Measurements from ENCODE around the gene MYMX. TPM values are rescaled to one million over a fixed set of nuclear protein-coding genes. Genes with fewer than 3 reads are reported as not detected.
A peak's percentile ranks its signal among the peaks of the same experiment; 100 is the strongest.

Gene MYMX
- total RNA-seq, 2 experiments from 2014 or later = not detected

DNA sequence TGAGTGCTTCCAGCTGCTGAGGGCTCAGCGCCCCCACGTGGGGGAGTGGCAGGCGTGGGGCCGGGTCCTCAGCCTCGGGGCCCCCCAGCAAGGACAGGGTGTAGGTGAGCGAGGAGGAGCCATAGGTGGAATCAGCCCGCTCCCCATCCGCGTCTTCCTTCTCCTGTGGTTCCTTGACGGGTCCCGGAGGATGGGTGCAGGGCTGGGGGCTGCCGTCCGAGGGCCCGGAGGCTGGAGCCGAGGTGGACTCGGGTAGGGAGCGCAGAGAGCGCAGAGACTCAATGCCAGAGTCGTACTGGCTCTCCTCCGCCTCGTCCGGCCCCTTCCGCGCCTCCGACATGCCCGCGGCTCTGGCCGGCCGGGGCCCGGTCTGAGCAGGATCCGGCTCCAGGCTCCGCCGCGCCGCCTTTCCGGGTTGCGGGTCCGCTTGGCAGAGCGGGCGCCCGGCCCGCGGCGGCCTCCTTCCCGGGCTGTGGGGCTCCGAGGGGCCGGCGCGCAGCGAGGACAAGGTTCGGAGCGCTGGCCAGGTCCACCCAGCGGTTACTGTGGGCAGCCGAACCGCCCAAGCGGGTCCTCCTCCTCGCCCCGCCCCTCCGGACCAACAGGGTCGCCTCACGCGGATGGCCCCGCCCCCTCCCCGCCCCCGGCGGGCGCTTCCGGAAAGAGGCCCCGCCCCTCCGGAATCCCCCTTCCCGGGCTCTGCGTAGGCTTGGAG, 48.4 kb downstream of the MYMX start, which contains the start of gene NFKBIE:
NFKBIE (minus strand) TSS at position 545 of the 715 bp plus-strand sequence; CDS start at position 340, 205 bp downstream.
- Mint-ChIP-seq H3K9me3 (no peaks in the 10 kb centered on the region), H3K27ac (peak within 1 kb of the TSS; percentile 95), H3K27me3 (peaks cover 22% of the 10 kb centered on the region), H3K4me3 (peak within 1 kb of the TSS; percentile 97), H3K4me1 (peaks cover 56% of the 10 kb centered on the region), H3K36me3 (peaks cover 26% of the 10 kb centered on the region)
- peak; percentile 94 for DNase-seq

DNA sequence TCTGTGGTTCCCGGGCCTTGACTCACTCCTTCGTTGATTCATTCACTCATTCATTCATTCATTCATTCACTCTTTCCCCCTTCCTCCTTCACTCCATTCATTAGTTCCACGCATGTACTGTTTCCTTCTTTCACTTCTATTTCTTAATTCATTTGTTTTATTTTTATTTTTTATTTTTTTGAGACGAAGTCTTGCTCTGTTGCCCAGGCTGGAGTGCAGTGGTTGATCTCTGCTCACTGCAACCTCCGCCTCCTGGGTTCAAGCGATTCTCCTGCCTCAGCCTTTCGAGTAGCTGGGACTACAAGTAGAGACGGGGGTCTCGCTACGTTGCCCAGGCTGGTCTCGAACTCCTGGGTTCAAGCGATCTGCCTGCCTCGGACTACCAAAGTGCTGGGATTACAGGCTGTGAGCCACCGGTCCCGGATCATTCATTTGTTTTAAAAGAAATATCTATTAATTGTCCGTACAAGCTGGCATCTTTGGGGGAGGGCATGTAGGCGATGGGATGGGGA, 49.1 kb downstream of the MYMX start:
- peaks cover 51% of the 10 kb centered on the region for H3K4me1 Mint-ChIP-seq
- peaks cover 23% of the 10 kb centered on the region for H3K27me3 Mint-ChIP-seq
- H3K4me3 Mint-ChIP-seq = peak overlapping the region; percentile 97
- no peaks in the 10 kb centered on the region for H3K9me3 Mint-ChIP-seq
- DNase-seq = no peak
- H3K27ac Mint-ChIP-seq = peak overlapping the region; percentile 83
- H3K36me3 Mint-ChIP-seq = peaks cover 23% of the 10 kb centered on the region

DNA sequence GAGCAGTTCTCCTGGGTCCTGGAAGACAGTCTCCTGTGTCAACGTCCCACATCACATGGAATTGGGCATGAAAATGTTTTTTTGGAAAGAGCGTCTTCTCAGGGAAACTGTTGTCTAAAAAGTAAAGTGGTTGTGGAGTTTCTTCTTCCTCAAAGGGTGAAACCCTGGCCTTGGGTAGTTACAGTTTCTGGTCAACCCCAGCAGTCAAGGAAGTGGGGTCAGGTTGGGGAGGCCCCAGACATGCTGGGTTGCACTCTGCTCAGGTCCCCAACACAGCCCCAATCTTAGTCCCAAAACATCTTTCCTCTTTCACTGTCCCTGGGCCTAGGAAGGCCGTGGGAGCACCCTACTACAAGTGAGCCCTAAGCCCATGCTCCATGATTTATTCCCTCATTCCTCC, 49.6 kb downstream of the MYMX start:
- Mint-ChIP-seq H3K4me3 (peak overlapping the region; percentile 51), H3K27me3 (peaks cover 28% of the 10 kb centered on the region), H3K9me3 (no peaks in the 10 kb centered on the region), H3K27ac (peak overlapping the region; percentile 83), H3K4me1 (peaks cover 49% of the 10 kb centered on the region), H3K36me3 (peaks cover 19% of the 10 kb centered on the region)
- peak; percentile 21 for DNase-seq

DNA sequence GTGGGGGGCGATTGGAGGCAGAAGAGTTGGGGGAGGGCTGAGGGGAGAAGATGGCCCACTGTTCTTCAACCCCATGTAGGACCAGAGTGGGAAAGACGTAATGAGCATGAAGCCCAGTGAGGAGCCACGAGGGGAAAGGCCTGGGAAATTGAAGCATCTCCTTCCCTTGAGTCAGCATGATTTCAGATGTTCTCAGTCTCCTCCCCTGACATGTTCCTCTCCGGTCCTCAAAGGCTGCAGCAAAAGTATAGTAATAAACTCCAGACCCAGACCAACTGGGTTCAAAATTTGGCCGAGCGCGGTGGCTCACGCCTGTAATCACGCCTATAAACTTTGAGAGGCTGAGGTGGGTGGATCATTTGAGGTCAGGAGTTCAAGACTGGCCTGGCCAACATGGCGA, 50.5 kb downstream of the MYMX start:
- peaks cover 45% of the 10 kb centered on the region for H3K4me1 Mint-ChIP-seq
- H3K9me3 Mint-ChIP-seq = no peaks in the 10 kb centered on the region

More for the DNA sequence above, 50.5 kb downstream of the MYMX start:
- Mint-ChIP-seq H3K27ac (no peak overlapping the region), H3K36me3 (peaks cover 19% of the 10 kb centered on the region), H3K27me3 (peaks cover 37% of the 10 kb centered on the region), H3K4me3 (no peak overlapping the region)
- DNase-seq = no peak

Other genes starting within 250 kb of the MYMX start
- 10 to 100 TPM; 58.5 to 60.8 TPM for gene MRPL14, start 89.5 kb upstream of the MYMX start, total RNA-seq
- gene TMEM63B, start 89.4 kb upstream of the MYMX start, total RNA-seq = 10 to 100 TPM; 11.7 to 12.1 TPM
- under 1 TPM; 0.12 to 0.25 TPM for gene CAPN11, start 58.1 kb upstream of the MYMX start, total RNA-seq
- gene SLC29A1, start 6.7 kb downstream of the MYMX start, total RNA-seq = 100 to 1,000 TPM in 1 of 2 experiments, 10 to 100 TPM in 1; 92.5 to 102 TPM
- gene HSP90AB1, start 30.2 kb downstream of the MYMX start, total RNA-seq = 1,000 to 10,000 TPM; 2,498 to 2,524 TPM
- gene SLC35B2, start 40.6 kb downstream of the MYMX start, total RNA-seq = 10 to 100 TPM; 22.8 to 24.9 TPM
- gene NFKBIE, start 48.6 kb downstream of the MYMX start, total RNA-seq = 10 to 100 TPM; 22.7 to 24.8 TPM
- gene TMEM151B, start 53.5 kb downstream of the MYMX start, total RNA-seq = not detected
- 10 to 100 TPM; 20.5 to 22.0 TPM for gene AARS2, start 96.4 kb downstream of the MYMX start, total RNA-seq
- not detected for gene SPATS1, start 125.7 kb downstream of the MYMX start, total RNA-seq
- 10 to 100 TPM; 26.9 to 27.7 TPM for gene CDC5L, start 170.8 kb downstream of the MYMX start, total RNA-seq

Measured in activated naive CD8-positive, alpha-beta T cell treated with anti-CD3 and anti-CD28 coated beads for 36 hours (primary cell).